ENCODE results near the gene PAFAH1B2.
A peak's percentile ranks its signal among the peaks of the same experiment; 100 is the strongest.
"Not testable (repeated sequence)": the region's sequence is repeated elsewhere in the genome, so short reads cannot be mapped to it uniquely, and the experiment has no call there.

PAFAH1B2 gene

DNA sequence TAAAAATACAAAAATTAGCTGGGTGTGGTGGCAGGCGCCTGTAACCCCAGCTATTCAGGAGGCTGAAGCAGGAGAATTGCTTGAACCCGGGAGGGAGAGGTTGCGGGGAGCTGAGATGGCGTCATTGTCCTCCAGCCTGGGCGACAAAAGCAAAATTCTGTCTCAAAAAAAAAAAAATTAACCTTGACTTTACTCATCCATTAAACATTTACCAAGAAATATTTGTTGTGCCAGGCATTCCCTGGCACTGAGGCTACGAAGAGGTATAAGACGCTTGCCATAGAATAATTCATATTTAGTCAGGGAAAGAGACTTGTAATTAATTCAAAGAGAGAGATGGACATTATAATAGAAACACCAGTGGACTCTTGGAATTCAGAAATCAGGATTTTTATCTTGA is 13.2 kb upstream of the PAFAH1B2 start:
- no peak overlapping the region for H3K4me3 ChIP-seq (ENCODE audit: low read depth, low read length)
- TF ChIP-seq, protein P1, sequence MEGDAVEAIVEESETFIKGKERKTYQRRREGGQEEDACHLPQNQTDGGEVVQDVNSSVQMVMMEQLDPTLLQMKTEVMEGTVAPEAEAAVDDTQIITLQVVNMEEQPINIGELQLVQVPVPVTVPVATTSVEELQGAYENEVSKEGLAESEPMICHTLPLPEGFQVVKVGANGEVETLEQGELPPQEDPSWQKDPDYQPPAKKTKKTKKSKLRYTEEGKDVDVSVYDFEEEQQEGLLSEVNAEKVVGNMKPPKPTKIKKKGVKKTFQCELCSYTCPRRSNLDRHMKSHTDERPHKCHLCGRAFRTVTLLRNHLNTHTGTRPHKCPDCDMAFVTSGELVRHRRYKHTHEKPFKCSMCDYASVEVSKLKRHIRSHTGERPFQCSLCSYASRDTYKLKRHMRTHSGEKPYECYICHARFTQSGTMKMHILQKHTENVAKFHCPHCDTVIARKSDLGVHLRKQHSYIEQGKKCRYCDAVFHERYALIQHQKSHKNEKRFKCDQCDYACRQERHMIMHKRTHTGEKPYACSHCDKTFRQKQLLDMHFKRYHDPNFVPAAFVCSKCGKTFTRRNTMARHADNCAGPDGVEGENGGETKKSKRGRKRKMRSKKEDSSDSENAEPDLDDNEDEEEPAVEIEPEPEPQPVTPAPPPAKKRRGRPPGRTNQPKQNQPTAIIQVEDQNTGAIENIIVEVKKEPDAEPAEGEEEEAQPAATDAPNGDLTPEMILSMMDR (IDR thresholded peaks at IDR 0.05; ENCODE audit: control insufficient read depth, extremely low read depth, insufficient read depth), result no peak
- DNase-seq (ENCODE audit: low read depth), result no peak

DNA sequence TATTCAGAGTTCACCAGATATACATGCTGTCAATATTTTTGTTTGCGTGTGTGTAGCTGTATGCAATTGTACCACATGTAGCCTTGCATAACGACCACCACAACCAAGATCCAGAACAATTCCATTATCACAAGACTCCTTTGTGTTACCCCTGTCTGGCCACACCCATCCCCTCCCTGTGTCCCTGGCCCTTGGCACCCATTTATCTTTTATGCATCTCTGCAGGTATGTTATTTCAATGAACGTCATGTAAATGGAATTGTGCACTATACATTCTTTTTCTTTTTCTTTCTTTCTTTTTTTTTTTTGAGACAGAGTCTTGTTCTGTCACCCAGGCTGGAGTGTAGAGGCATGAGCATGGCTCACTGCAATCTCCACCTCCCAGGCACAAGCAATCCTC is 9.7 kb upstream of the PAFAH1B2 start:
- H3K4me3 ChIP-seq (ENCODE audit: low read depth, low read length), result no peak overlapping the region
- DNase-seq (ENCODE audit: low read depth), result no peak
- TF ChIP-seq, protein P1 (IDR thresholded peaks at IDR 0.05; ENCODE audit: control insufficient read depth, extremely low read depth, insufficient read depth), result no peak

DNA sequence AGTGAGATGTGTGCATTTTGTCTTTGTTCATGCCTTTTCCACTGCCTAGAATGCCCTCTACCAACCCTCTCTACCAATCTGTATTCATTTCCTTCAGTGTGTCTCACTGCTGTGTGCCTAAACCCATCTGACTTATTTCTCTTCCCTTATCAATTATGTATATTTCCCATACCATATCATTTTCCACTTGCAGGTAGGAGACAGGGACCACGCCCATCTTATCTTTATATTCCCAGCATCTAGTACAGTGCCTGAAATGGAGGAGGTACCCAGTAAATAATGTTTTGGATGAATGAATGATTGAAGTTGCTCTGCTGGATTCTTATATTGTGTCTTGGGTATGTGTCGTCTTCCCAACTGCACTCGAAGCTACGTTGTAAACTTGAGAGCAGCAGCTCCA is 9.1 kb upstream of the PAFAH1B2 start:
- DNase-seq (ENCODE audit: low read depth); H3K4me3 ChIP-seq (ENCODE audit: low read depth, low read length): not testable (repeated sequence)

DNA sequence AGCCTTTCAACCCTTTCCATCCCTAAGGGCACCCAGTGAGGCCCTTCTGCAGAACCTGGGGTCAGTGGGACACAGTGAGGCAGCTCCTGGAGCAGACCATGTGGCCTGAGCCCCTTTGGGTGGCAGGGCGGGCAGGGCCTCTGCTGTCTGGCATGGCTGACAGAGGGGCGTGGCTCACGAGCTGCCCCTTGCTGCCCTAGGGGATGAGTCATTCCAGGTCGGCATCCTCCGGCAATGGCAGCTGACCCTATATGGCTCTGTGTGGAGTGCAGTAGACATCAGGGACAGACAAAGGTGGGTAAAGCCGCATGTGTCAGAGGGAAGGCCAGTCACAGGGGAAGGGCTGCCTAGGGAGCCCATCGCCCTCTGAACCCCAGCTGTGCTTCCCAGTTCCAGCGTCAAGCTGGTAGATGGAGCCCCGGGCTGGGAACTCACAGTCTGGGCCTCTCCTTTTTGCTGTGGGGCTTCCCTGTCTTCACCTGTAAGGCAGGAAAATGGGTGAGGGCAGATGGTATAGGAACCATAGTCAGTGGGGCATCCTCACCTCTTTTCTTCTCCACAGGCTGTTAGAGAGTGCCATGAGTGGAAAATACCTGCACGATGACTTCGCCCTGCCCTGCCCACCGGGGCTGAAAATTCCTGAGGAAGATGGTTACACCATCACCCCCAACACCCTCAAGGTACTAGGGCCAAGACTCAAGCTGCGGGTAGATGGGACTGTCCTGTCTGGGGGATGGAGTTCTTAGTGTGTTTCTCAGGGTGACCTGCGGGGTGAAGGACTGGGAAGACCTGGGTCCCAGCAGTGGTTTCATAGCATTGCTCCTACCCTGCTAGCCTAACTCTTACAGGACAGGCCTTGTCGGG is 6.6 kb upstream of the PAFAH1B2 start:
- H3K4me3 ChIP-seq (ENCODE audit: low read depth, low read length); DNase-seq (ENCODE audit: low read depth): not testable (repeated sequence)

DNA sequence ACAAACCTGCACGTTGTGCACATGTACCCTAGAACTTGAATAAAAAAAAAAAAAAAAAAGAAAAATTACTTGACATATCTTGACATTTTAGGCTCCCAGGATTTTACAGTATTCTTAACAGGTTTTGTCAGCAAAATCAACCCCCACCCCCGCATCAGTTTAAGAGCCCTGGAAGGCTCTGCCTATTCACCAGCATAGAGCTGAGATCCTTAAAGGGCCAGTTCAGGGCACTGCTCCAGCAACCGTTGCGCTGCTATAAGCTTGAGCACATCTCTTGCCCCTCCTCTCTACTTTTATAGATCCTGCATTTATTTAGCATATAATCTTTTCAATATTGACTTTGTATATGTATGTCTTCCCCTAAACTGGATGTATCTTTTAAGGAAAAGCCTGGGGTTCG is 697 bp upstream of the PAFAH1B2 start:
- TF ChIP-seq, protein P1 (IDR thresholded peaks at IDR 0.05; ENCODE audit: control insufficient read depth, extremely low read depth, insufficient read depth), result no peak
- peak overlapping the region; percentile 81 for H3K4me3 ChIP-seq (ENCODE audit: low read depth, low read length)
- DNase-seq (ENCODE audit: low read depth), result peak; percentile 23

DNA sequence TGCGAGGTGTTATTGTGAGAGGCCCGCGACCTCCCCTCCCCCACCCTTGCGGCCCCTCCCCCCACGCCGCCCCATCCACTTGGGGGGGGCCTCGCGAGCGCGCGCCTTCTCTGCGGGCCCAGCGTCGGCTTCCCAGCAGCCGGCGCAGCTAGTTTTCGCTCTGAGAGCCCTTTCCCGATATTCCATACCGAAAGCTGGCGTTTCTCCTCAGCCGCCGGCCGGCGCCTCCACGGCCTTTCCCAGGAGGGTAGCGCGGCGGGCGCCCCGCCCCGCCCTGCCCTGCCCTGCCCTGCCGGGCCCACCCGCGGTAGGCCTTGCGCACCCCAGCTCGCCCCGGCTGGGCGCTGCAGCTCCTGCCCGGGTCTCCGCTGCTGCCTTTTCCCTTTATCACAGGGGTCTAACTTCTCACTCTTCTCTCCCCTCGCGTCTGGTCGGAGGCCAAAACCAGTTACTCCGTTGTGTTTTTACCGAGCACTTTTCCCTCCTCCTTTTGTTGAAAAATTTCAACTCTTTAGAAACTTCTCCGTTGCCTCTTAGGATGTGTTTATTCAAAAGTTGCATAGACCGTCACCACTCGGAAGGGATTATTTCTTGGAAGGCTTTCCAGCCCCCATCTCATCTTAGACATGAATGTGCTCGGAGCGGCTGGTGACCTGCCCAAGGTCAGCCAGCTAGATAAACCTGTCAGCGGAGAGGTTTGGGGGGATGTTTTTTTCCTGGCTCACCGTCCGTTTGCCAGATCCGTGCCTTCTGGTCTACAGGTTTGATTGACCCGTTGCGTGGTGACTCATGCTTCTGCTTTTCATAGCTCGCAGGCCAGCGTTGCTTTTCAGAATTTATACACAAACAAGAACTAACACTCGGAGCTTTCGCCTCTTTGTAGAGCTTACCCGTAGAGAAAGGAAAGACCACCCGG is 648 bp downstream of the PAFAH1B2 start:
- H3K4me3 ChIP-seq (ENCODE audit: low read depth, low read length), result peak overlapping the region; percentile 81
- TF ChIP-seq, protein P1 (IDR thresholded peaks at IDR 0.05; ENCODE audit: control insufficient read depth, extremely low read depth, insufficient read depth), result no peak
- DNase-seq (ENCODE audit: low read depth), result peak; percentile 14

DNA sequence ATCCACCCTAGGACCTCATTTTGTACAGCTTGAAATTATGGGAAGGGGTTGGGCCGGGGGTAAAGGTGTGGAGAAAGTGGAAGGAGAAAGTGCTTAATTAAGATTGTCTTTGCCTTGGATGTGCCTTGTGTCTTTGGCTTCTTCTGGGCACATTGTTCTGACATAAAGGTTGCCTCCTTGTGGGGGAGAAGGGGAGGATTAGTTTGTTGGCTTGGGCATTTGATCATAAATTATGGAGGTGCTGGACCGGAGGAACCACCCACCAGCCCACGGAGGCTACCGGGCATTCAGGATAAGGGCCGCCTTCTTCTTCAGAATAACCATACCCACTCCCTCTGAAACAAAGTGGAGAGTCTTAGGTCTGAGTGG is 1.3 kb downstream of the PAFAH1B2 start:
- peak overlapping the region; percentile 81 for H3K4me3 ChIP-seq (ENCODE audit: low read depth, low read length)
- TF ChIP-seq, protein P1 (IDR thresholded peaks at IDR 0.05; ENCODE audit: control insufficient read depth, extremely low read depth, insufficient read depth), result peak; percentile 32; the same call in 1 of the 2 replicates
- no peak for DNase-seq (ENCODE audit: low read depth)
